Lung (tissue), 12 donors: ENCODE measurements around the gene WWC2. TPM values are rescaled to one million over a fixed set of nuclear protein-coding genes. Genes with fewer than 3 reads are reported as not detected.

Source experiments
- ATAC-seq: fragments of 200-7000 bp; cut with Tn5 transposase; one replicate; pipeline ENCODE4 v1.9.1; 2020; ENCODE audit warnings: moderate number of reproducible peaks; ENCODE audit not compliant: insufficient read depth, low FRiP score
- DNase-seq, 3 donors: peaks; one replicate each; pipeline ENCODE4 v3.0.0-alpha.2; 2013 to 2017
- H3K27ac ChIP-seq, 2 donors: one replicate each; pipeline ENCODE4 v1.5.1; 2013; ENCODE audit warnings: mild to moderate bottlenecking in 2 of 2, moderate library complexity in 2 of 2, control low read depth in 1 of 2, inconsistent platforms in 1 of 2, low read depth in 1 of 2, low read length in 1 of 2
- H3K27me3 ChIP-seq, 3 donors: one replicate each; pipeline ENCODE4 v1.5.1; 2013; ENCODE audit warnings: low read length in 2 of 3; ENCODE audit not compliant: control insufficient read depth in 3 of 3, insufficient read depth in 3 of 3
- H3K36me3 ChIP-seq, 4 donors: one replicate each; pipeline ENCODE4 v1.5.1; 2013; ENCODE audit warnings: low read length in 4 of 4, mild to moderate bottlenecking in 1 of 4, moderate library complexity in 1 of 4; ENCODE audit not compliant: control insufficient read depth in 4 of 4, insufficient read depth in 4 of 4
- H3K4me1 ChIP-seq, 5 donors: one replicate each; pipeline ENCODE4 v1.5.1; 2013; ENCODE audit warnings: low read length in 5 of 5, mild to moderate bottlenecking in 2 of 5, moderate library complexity in 1 of 5; ENCODE audit not compliant: control insufficient read depth in 5 of 5, insufficient read depth in 5 of 5
- H3K4me3 ChIP-seq: one replicate; pipeline ENCODE4 v1.5.1; 2013; ENCODE audit warnings: mild to moderate bottlenecking, control low read depth, moderate library complexity
- H3K9ac ChIP-seq, 2 donors: one replicate each; pipeline ENCODE4 v1.5.1; 2013; ENCODE audit warnings: low read length in 2 of 2, control low read depth in 1 of 2; ENCODE audit not compliant: insufficient read depth in 1 of 2
- H3K9me3 ChIP-seq, 4 donors: one replicate each; pipeline ENCODE4 v1.5.1; 2013; ENCODE audit warnings: low read length in 3 of 4, mild to moderate bottlenecking in 1 of 4, moderate library complexity in 1 of 4; ENCODE audit not compliant: control insufficient read depth in 4 of 4, insufficient read depth in 3 of 4
- WGBS, 2 donors: extraction: QIAGEN DNeasy Blood & Tissue Kit; methylation state at CpG; one replicate each; pipeline ENCODE4 v1.1.7; 2013; 5-methylcytosine and 5-hydroxymethylcytosine counted together
- polyA plus RNA-seq, 2 donors: library from polyadenylated mRNA; stranded (reverse); fragments of 200-250 nt; gene quantifications; one replicate each; pipeline ENCODE4 v1.2.1, GENCODE V29; 2013
- total RNA-seq, 2 donors: library from RNA; depleted of rRNA in 1 of 2; stranded (reverse); fragments of >200 nt in 1 of 2; gene quantifications; one replicate each; pipeline ENCODE4 v1.2.1, GENCODE V29; 2014 to 2021
- TF ChIP-seq, protein P1 (sequence below): IDR thresholded peaks from 2 replicates; pipeline ENCODE4 v1.5.1; 2012; ENCODE audit warnings: mild to moderate bottlenecking; ENCODE audit errors: control extremely low read depth, extremely low read depth
- donor health status: control.
- donor health status: control.
- donor health status: Bipolar disorder and iron deficiency.
- donor health status: healthy.
- donor health status: DM: yes; HTN: yes; CAD: no.

WWC2 gene
- total and polyA plus RNA-seq, 4 donors = 15.6 to 124 (median 45.2) TPM

DNA sequence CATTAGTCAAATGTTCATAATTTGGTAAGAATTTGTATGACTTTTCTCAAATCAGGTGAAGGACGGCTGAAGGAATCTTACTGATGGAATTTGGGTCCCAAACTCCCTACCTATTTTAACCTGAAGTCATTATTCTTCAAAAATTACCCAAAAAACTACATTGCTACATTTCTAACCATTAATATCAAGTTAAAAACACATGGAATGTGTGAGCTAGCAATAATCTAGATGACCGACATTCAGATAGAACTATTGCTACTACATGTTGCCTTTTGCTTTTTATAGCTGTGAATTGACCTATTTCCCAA is 25.3 kb upstream of the WWC2 start:
- H3K4me1 ChIP-seq = no peaks in the 10 kb centered on the region
- no peak overlapping the region for H3K4me3 ChIP-seq
- 39 to 40% methylated on average over 2 of the region's 2 CpGs for WGBS, 2 donors
- H3K27me3 ChIP-seq = no peaks in the 10 kb centered on the region
- H3K36me3 ChIP-seq = no peaks in the 10 kb centered on the region
- H3K9me3 ChIP-seq = peaks cover 0 to 10% (median 0%) of the 10 kb centered on the region in 4 donors
- no peak for ATAC-seq
- H3K9ac ChIP-seq = no peak overlapping the region
- TF ChIP-seq, protein P1, sequence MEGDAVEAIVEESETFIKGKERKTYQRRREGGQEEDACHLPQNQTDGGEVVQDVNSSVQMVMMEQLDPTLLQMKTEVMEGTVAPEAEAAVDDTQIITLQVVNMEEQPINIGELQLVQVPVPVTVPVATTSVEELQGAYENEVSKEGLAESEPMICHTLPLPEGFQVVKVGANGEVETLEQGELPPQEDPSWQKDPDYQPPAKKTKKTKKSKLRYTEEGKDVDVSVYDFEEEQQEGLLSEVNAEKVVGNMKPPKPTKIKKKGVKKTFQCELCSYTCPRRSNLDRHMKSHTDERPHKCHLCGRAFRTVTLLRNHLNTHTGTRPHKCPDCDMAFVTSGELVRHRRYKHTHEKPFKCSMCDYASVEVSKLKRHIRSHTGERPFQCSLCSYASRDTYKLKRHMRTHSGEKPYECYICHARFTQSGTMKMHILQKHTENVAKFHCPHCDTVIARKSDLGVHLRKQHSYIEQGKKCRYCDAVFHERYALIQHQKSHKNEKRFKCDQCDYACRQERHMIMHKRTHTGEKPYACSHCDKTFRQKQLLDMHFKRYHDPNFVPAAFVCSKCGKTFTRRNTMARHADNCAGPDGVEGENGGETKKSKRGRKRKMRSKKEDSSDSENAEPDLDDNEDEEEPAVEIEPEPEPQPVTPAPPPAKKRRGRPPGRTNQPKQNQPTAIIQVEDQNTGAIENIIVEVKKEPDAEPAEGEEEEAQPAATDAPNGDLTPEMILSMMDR = no peak
- H3K27ac ChIP-seq = no peak overlapping the region
- no peak for DNase-seq

DNA sequence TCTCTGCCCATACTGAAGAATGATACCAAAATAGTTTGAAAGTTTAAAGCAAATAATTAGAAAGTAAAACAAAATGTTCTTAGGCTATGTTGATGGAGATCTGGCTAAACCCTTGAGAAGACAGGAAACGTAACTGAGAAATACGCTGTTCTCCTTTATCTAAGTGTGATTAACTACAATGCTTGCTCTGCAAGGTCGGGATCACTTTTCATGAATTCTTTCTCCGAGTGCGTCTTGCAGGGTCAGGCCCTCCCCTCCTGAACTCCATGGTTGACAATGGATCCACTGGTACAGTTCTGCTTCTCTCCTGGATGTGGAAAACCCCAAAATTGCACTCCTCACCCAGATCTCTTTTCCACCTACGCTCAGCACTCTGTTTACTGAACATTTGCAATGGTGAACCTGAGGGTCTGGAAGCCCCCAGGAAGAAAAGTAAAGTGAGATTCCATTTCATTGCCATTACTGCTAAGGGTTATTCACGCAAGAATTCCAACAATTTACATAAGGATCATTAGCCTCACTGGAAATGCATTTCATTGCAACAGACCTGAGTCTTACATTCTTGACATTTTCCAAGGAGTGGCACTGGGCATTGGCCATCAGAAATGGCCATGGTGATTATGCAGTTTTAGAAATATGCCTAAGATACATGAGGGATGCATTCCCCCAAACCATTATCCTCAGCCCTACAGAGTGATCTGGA is 24.6 kb upstream of the WWC2 start:
- no peak overlapping the region for H3K9ac ChIP-seq
- DNase-seq (peak in 1 of 3 donors; percentile 32), ATAC-seq (peak; percentile 36)
- peak overlapping the region in 1 of 2 donors; percentile 64 for H3K27ac ChIP-seq
- H3K36me3 ChIP-seq = no peaks in the 10 kb centered on the region
- no peaks in the 10 kb centered on the region for H3K27me3 ChIP-seq
- 71 to 89% methylated on average over 7 of the region's 7 CpGs for WGBS, 2 donors
- H3K4me3 ChIP-seq = no peak overlapping the region
- TF ChIP-seq, protein P1 = no peak
- peaks cover 0 to 7% (median 0%) of the 10 kb centered on the region in 4 donors for H3K9me3 ChIP-seq
- H3K4me1 ChIP-seq = no peaks in the 10 kb centered on the region

DNA sequence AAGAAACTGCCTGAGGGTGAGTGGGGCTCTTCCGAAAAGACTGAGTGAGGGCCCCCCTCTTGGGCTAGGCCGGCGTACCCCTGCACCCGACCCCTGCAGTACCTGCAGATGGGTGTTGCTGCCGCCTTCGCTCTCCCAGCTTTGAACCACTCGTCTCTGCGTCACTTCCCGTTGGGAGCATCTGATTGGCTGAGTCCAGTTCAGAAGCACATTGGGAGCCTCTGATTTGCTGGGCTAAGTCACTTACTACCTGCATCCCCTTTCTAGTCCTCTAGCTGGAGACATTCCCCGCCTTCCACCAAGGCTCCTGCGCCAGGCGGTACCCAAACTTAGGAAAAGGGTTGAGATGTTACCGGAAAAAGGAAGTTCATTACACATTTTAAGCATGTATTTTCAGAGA is 20.4 kb upstream of the WWC2 start:
- H3K4me1 ChIP-seq = peaks cover 0 to 4% (median 0%) of the 10 kb centered on the region in 5 donors
- H3K27me3 ChIP-seq = no peaks in the 10 kb centered on the region
- no peak overlapping the region for H3K4me3 ChIP-seq
- no peak overlapping the region for H3K9ac ChIP-seq
- no peak overlapping the region for H3K27ac ChIP-seq
- 96% methylated on average over 13 of the region's 13 CpGs for WGBS, 2 donors
- no peak for DNase-seq
- no peaks in the 10 kb centered on the region for H3K9me3 ChIP-seq
- TF ChIP-seq, protein P1 = no peak
- no peaks in the 10 kb centered on the region for H3K36me3 ChIP-seq
- ATAC-seq = no peak
